Activated naive CD8-positive, alpha-beta T cell treated with anti-CD3 and anti-CD28 coated beads, Interleukin-2, amount 50 U/mL, for 24 hours (primary cell): ENCODE measurements around the gene PAMR1.

Experiments used
- ATAC-seq: fragments of 150-1000 bp; cut with Tn5 transposase; one replicate; pipeline ENCODE4 v1.10.0; 2021
- DNase-seq: peaks from one replicate; pipeline ENCODE4 v3.0.0; 2021
- H3K27ac Mint-ChIP-seq: one replicate; pipeline ENCODE4 v1.8.0; 2021; ENCODE audit warnings: mild to moderate bottlenecking, mixed read lengths
- H3K27me3 Mint-ChIP-seq: one replicate; pipeline ENCODE4 v1.8.0; 2021; ENCODE audit warnings: mixed read lengths
- H3K36me3 Mint-ChIP-seq: one replicate; pipeline ENCODE4 v1.8.0; 2021; ENCODE audit warnings: low read depth, mixed read lengths
- H3K4me1 Mint-ChIP-seq: one replicate; pipeline ENCODE4 v1.8.0; 2021; ENCODE audit warnings: mixed read lengths
- H3K4me3 Mint-ChIP-seq: one replicate; pipeline ENCODE4 v1.8.0; 2021; ENCODE audit warnings: mild to moderate bottlenecking, moderate library complexity, mixed read lengths
- H3K9me3 Mint-ChIP-seq: one replicate; pipeline ENCODE4 v1.8.0; 2021; ENCODE audit warnings: mixed read lengths

Gene PAMR1

DNA sequence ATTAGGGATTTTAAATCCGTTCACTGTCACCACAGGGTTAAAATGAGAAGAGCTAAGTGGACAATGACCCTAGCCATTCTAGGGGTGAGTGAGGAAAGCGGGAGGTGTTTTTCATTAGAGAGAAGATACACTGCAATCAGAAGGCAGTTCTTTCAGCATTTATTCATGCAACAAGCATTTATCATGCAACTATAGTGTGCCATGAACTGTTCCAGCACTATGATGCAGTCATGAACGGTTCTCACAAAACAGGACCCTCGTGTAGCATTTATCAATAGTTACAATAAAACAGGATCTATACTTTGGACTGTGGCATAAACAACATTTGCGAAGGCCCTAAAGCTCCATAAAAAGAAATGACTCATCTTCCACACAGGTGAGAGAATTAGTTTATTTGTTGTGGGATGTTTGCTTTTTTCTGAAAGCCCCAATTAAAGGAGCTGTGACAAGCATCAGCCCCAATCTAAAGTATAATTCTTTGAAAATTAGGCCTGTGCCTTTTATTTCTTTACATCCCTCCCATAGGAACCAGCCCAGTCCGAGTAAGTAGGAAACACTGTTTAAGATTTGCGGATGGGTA, 51.5 kb downstream of the PAMR1 start:
- ATAC-seq (no peak), DNase-seq (no peak)
- Mint-ChIP-seq H3K27me3 (peaks cover 5% of the 10 kb centered on the region), H3K4me3 (no peak overlapping the region), H3K27ac (no peak overlapping the region), H3K9me3 (no peaks in the 10 kb centered on the region), H3K36me3 (no peaks in the 10 kb centered on the region), H3K4me1 (no peaks in the 10 kb centered on the region)

DNA sequence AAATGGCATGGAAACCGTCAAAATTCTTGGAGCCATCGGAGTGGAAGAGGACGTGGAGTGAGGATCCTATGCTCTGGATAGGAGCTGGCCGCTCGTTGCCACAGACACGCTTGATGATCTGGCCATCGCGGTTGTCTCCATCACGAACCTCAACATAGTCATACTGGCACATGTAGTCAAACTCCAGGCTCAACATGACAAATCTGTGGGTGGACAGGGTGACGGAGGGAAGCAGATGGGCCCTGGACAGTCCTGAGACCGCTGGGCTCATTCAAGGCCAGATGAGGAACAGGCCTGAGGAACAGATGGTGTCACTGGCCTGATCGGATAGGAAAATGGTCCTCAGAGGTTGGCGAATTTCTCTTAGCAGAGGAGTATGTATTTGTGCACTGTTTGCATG, 54.8 kb downstream of the PAMR1 start:
- no peaks in the 10 kb centered on the region for H3K36me3 Mint-ChIP-seq
- H3K4me1 Mint-ChIP-seq: no peaks in the 10 kb centered on the region
- H3K27ac Mint-ChIP-seq: no peak overlapping the region
- ATAC-seq (no peak), DNase-seq (no peak)
- H3K4me3 Mint-ChIP-seq: no peak overlapping the region
- H3K9me3 Mint-ChIP-seq: no peaks in the 10 kb centered on the region
- peaks cover 4% of the 10 kb centered on the region for H3K27me3 Mint-ChIP-seq

- Mint-ChIP-seq H3K36me3 (no peaks in the 10 kb centered on the region), H3K27ac (no peak overlapping the region), H3K4me3 (no peak overlapping the region), H3K9me3 (no peaks in the 10 kb centered on the region), H3K4me1 (no peaks in the 10 kb centered on the region), H3K27me3 (peaks cover 8% of the 10 kb centered on the region)
- DNase-seq: no peak
- no peak for ATAC-seq
These were observed 59.4 kb downstream of the PAMR1 start for GRCh38 chr11:35466058-35466457.

- Mint-ChIP-seq H3K36me3 (no peaks in the 10 kb centered on the region), H3K27me3 (peaks cover 8% of the 10 kb centered on the region), H3K27ac (no peak overlapping the region), H3K4me1 (no peaks in the 10 kb centered on the region), H3K4me3 (no peak overlapping the region), H3K9me3 (no peaks in the 10 kb centered on the region)
- no peak for DNase-seq
- no peak for ATAC-seq
These were observed 61.1 kb downstream of the PAMR1 start for GRCh38 chr11:35464308-35464707.

GRCh38 chr11:35463331-35463751, 62.1 kb downstream of the PAMR1 start:
- no peak for DNase-seq
- H3K4me3 Mint-ChIP-seq: no peak overlapping the region
- H3K27ac Mint-ChIP-seq: no peak overlapping the region
- no peak for ATAC-seq
- H3K27me3 Mint-ChIP-seq: peaks cover 7% of the 10 kb centered on the region
- H3K4me1 Mint-ChIP-seq: no peaks in the 10 kb centered on the region
- H3K9me3 Mint-ChIP-seq: no peaks in the 10 kb centered on the region
- H3K36me3 Mint-ChIP-seq: no peaks in the 10 kb centered on the region

DNA sequence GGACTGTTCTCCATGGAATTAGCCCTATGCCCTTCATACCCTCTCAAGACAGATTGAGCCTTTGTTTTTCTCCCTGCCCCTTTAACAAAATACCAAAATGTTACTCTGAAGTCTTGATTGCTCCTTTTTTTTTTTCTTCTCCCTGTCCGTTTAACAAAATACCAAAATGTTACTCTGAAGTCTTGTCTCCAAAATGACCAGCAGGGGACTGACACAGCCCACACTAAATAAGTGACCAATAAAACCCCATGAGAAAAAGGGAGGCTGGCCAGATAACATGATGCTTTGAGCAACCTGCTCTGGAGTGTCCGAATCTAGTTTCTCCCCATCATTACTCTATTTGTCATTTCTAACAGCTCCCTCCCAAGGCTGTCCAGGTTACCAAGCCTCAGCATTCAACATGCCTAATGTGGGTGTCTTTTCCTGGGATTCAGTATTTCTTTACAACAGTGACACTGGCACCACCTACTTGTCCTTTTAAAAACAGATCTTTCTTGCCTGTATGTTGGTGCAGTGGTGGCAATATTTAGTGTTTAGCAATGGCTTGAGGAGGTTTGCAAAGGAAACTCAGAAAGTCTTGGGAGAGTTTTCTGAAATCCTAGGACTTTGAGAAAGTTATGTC, 63.4 kb downstream of the PAMR1 start:
- no peaks in the 10 kb centered on the region for H3K4me1 Mint-ChIP-seq
- H3K27me3 Mint-ChIP-seq: peaks cover 7% of the 10 kb centered on the region
- ATAC-seq (no peak), DNase-seq (no peak)
- no peak overlapping the region for H3K4me3 Mint-ChIP-seq
- H3K9me3 Mint-ChIP-seq: no peaks in the 10 kb centered on the region
- H3K36me3 Mint-ChIP-seq: no peaks in the 10 kb centered on the region
- no peak overlapping the region for H3K27ac Mint-ChIP-seq

DNA sequence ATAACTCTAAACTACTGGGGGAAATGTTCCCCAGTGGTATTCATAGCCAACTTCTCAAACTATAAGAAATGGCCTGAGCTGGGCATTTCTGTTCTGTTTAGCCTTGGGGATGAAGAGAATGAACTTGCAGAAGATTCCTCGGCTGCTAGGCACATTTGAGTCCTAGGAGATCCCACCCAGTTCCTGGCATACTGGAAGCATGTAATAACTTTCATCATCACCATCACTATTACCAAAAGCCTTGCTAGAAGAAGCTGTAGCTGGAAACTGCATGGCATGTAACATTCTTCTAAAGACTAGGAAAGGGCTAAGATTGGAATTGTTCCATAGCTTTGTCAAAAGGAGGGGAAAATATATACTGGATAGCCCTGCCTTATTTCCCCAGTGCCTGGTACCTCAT, 65.9 kb downstream of the PAMR1 start:
- ATAC-seq (no peak), DNase-seq (no peak)
- H3K4me3 Mint-ChIP-seq: no peak overlapping the region
- H3K27me3 Mint-ChIP-seq: peaks cover 2% of the 10 kb centered on the region
- H3K4me1 Mint-ChIP-seq: no peaks in the 10 kb centered on the region
- no peak overlapping the region for H3K27ac Mint-ChIP-seq
- no peaks in the 10 kb centered on the region for H3K9me3 Mint-ChIP-seq
- H3K36me3 Mint-ChIP-seq: no peaks in the 10 kb centered on the region

GRCh38 chr11:35458846-35459245, 66.6 kb downstream of the PAMR1 start:
- Mint-ChIP-seq H3K36me3 (no peaks in the 10 kb centered on the region), H3K27ac (no peak overlapping the region), H3K9me3 (no peaks in the 10 kb centered on the region), H3K4me1 (no peaks in the 10 kb centered on the region), H3K4me3 (no peak overlapping the region), H3K27me3 (peaks cover 2% of the 10 kb centered on the region)
- ATAC-seq: no peak
- no peak for DNase-seq

DNA sequence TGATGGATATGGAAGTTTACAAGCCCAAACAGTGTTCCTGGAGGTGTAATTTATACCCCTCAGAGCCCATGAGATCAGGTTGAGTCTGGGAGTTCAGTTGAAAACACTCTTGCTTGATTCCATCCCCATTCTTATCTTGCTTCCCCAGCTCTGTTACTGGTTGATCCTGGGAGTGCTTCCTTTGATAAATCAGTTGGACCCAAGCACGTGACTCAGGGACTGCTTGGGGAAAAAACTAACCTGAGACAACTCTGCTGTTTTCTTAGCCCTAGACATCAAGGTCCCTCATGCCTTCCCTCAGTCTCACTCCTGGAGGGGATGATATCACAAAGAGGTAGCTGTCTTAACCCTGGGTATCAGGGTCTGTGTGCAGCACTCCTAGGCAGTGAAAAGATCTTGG, 71.1 kb downstream of the PAMR1 start:
- Mint-ChIP-seq H3K4me3 (no peak overlapping the region), H3K9me3 (no peaks in the 10 kb centered on the region), H3K4me1 (no peaks in the 10 kb centered on the region), H3K27ac (no peak overlapping the region), H3K27me3 (peaks cover 14% of the 10 kb centered on the region), H3K36me3 (no peaks in the 10 kb centered on the region)
- no peak for ATAC-seq
- DNase-seq: no peak

DNA sequence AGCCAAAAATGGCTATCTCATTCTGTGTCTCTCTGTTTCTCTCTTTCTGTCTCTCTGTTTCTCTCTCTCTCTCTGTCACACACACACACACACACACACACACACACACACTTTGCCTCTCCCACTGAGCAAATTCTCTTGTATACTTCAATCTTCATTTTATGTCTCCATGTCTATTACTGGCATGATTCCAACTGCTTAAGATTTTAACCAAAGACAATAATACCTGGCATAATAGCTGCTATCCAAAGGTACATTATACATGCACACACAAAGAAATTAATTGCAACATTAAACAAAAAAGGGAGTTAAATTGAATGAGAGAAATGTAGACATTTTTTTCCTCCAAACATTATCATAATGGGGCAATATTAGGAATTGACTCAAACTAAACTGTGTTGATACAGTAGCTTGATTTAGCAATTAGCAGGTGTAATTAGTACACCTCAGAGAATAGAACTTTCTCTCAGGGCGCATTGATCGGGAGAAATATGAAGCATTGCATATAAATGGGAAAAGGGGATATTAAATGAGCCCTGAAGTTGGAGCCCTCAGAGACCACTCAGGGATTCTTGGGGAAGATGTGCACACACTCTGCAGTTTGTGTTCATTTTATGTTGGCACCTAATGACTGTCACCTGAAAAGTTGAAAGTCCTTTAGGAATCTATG, 88.7 kb downstream of the PAMR1 start:
- no peaks in the 10 kb centered on the region for H3K9me3 Mint-ChIP-seq
- no peaks in the 10 kb centered on the region for H3K36me3 Mint-ChIP-seq
- no peaks in the 10 kb centered on the region for H3K4me1 Mint-ChIP-seq
- H3K4me3 Mint-ChIP-seq: no peak overlapping the region
- no peak overlapping the region for H3K27ac Mint-ChIP-seq
- no peak for ATAC-seq
- peaks cover 47% of the 10 kb centered on the region for H3K27me3 Mint-ChIP-seq
- DNase-seq: no peak

- Mint-ChIP-seq H3K4me1 (no peaks in the 10 kb centered on the region), H3K27ac (no peak overlapping the region), H3K36me3 (no peaks in the 10 kb centered on the region), H3K4me3 (no peak overlapping the region), H3K27me3 (peaks cover 47% of the 10 kb centered on the region), H3K9me3 (no peaks in the 10 kb centered on the region)
- ATAC-seq (no peak), DNase-seq (no peak)
These were observed 91.8 kb downstream of the PAMR1 start for GRCh38 chr11:35433588-35433987.

DNA sequence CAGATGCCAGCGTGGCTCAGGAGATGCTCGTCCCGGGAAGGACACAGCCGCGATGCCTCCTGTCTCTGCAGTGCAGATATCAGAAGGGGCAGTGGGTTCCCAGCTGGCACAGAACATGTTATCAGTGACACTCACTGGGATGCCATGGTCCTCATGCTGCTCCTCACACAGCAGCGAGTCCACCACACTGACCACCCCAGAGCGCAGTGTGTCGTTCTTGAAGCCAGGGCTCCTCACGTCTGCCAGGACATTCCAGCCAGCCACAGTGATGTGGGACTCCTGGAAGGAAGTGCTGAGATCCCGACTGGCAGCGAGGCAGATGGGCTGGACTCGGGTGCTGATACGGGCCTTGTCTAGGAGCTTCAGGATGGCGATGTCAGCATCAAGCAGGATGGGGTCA, 93.0 kb downstream of the PAMR1 start:
- H3K27ac Mint-ChIP-seq: no peak overlapping the region
- no peaks in the 10 kb centered on the region for H3K36me3 Mint-ChIP-seq
- no peak overlapping the region for H3K4me3 Mint-ChIP-seq
- no peaks in the 10 kb centered on the region for H3K4me1 Mint-ChIP-seq
- peaks cover 44% of the 10 kb centered on the region for H3K27me3 Mint-ChIP-seq
- ATAC-seq: no peak
- no peaks in the 10 kb centered on the region for H3K9me3 Mint-ChIP-seq
- no peak for DNase-seq

DNA sequence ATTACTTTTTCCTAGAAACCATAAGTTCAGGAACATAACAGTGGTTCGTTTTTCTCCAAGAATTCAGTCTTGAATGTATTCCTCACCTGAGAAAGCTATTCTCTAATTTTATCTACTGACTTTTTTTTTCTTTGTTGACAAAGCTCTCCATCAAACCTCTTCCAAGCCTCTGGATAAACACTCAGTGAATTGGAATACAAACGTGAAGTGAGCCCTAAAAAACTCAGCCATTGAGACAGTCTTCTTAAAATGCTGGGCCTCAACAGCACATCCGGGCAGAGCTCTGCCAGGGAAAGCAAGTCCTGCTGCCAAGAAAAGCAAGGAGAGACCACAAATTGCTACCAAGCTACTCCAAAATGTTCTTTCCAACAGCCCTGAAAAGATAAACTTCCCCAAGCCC, 98.3 kb downstream of the PAMR1 start:
- H3K27me3 Mint-ChIP-seq: peaks cover 53% of the 10 kb centered on the region
- no peaks in the 10 kb centered on the region for H3K4me1 Mint-ChIP-seq
- H3K27ac Mint-ChIP-seq: no peak overlapping the region
- no peaks in the 10 kb centered on the region for H3K9me3 Mint-ChIP-seq
- no peaks in the 10 kb centered on the region for H3K36me3 Mint-ChIP-seq
- no peak overlapping the region for H3K4me3 Mint-ChIP-seq
- DNase-seq: no peak
- no peak for ATAC-seq

- Mint-ChIP-seq H3K27ac (no peak overlapping the region), H3K4me3 (no peak overlapping the region), H3K36me3 (no peaks in the 10 kb centered on the region), H3K9me3 (no peaks in the 10 kb centered on the region), H3K4me1 (no peaks in the 10 kb centered on the region), H3K27me3 (peaks cover 60% of the 10 kb centered on the region)
- DNase-seq (no peak), ATAC-seq (no peak)
These were observed 99.1 kb downstream of the PAMR1 start for GRCh38 chr11:35426351-35426750.

- ATAC-seq: no peak
- H3K9me3 Mint-ChIP-seq: no peaks in the 10 kb centered on the region
- H3K36me3 Mint-ChIP-seq: no peaks in the 10 kb centered on the region
These were observed 99.7 kb downstream of the PAMR1 start for GRCh38 chr11:35425603-35426212.

More at GRCh38 chr11:35425603-35426212, 99.7 kb downstream of the PAMR1 start:
- DNase-seq: no peak
- H3K27ac Mint-ChIP-seq: no peak overlapping the region
- H3K4me3 Mint-ChIP-seq: no peak overlapping the region
- H3K4me1 Mint-ChIP-seq: no peaks in the 10 kb centered on the region
- H3K27me3 Mint-ChIP-seq: peaks cover 62% of the 10 kb centered on the region
